ENCODE measurements around the gene FZD10. TPM values are rescaled to one million over a fixed set of nuclear protein-coding genes. Genes with fewer than 3 reads are reported as not detected.

Gene FZD10
- total and polyA plus RNA-seq, 2 of the 4 experiments (the other 2 are of a cell fraction), result not detected

- Histone ChIP-seq H3K4me2 (ENCODE audit: low read depth, low read length) (no peak overlapping the region), H3K4me3 (ENCODE audit: insufficient read depth, low read depth, low read length) (no peak overlapping the region), H3K18ac (ENCODE audit: low read depth, low read length) (no peak overlapping the region), H3K4ac (ENCODE audit: low read depth, low read length) (no peak overlapping the region), H3K56ac (ENCODE audit: extremely low read depth, insufficient read depth, low read length) (no peak overlapping the region), H4K91ac (ENCODE audit: insufficient read depth, low read depth, low read length) (no peak overlapping the region), H3K4me1 (ENCODE audit: control insufficient read depth, insufficient read depth, low read length) (no peaks in the 10 kb centered on the region), H3K27ac (ENCODE audit: insufficient read depth, low read length) (no peak overlapping the region), H3K9ac (ENCODE audit: low read depth, low read length) (no peak overlapping the region), H2BK120ac (ENCODE audit: low read depth, low read length) (no peak overlapping the region), H2BK15ac (ENCODE audit: low read depth, low read length) (no peak overlapping the region), H2BK5ac (ENCODE audit: low read depth, low read length, poor library complexity, severe bottlenecking) (no peak overlapping the region), H3K23ac (ENCODE audit: low read depth, low read length) (no peak overlapping the region), H4K8ac (ENCODE audit: low read depth in 2 of 2, low read length in 2 of 2) (no peak overlapping the region), H2AK5ac (ENCODE audit: low read depth, low read length) (no peak overlapping the region), H4K5ac (ENCODE audit: low read depth, low read length) (no peak overlapping the region), H2AK9ac (replicated peaks; ENCODE audit: low read depth, low read length, poor library complexity) (no peak overlapping the region), H2BK20ac (ENCODE audit: low read depth, low read length) (no peak overlapping the region), H3K9me3 (ENCODE audit: control insufficient read depth, insufficient read depth, low read length) (peaks cover 48% of the 10 kb centered on the region), H3K79me1 (ENCODE audit: low read depth in 1 of 2, low read length in 2 of 2) (no peaks in the 10 kb centered on the region), H3K14ac (replicated peaks; ENCODE audit: low read depth, low read length) (no peak overlapping the region), H4K20me1 (ENCODE audit: insufficient read depth, low read length) (no peaks in the 10 kb centered on the region), H3K27me3 (ENCODE audit: control insufficient read depth, insufficient read depth, low read length) (no peaks in the 10 kb centered on the region), H3K36me3 (ENCODE audit: control insufficient read depth, insufficient read depth, low read length) (no peaks in the 10 kb centered on the region), H2AFZ (replicated peaks; ENCODE audit: low read length, poor library complexity) (no peak overlapping the region), H3K9me1 (ENCODE audit: insufficient read depth, low read length) (no peaks in the 10 kb centered on the region)
- dilution Hi-C loops (cut with HindIII; ENCODE audit: low sequenced_read_pairs, unreplicated experiment), result no loop called here
- ChIA-PET CTCF (no interaction called here), POLR2A (ENCODE audit: unreplicated experiment) (no interaction called here)
- TF ChIP-seq MXI1 (IDR thresholded peaks at IDR 0.05; ENCODE audit: borderline replicate concordance, low read depth, low read length), result no peak
- TF ChIP-seq FOS (IDR thresholded peaks at IDR 0.05; ENCODE audit: low read depth, low read length), result no peak
- no peak for TF ChIP-seq RFX5 (IDR thresholded peaks at IDR 0.05; ENCODE audit: low read depth, low read length)
- no peak for TF ChIP-seq NFE2L2 (IDR thresholded peaks at IDR 0.05; ENCODE audit: low read depth, low read length)
- TF ChIP-seq CEBPB (IDR thresholded peaks at IDR 0.05; ENCODE audit: low read depth, low read length), result no peak
- in situ Hi-C loops (cut with MboI; ENCODE audit: low sequenced_read_pairs), result no loop called here
- intact Hi-C loops (cut with micrococcal nuclease), result no loop called here
- DNase-seq (no peak), ATAC-seq (ENCODE audit: low read depth) (no peak)
- no TSS peak for BruUV-seq (replicated peaks)
- WGBS, 2 experiments (ENCODE audit: extremely low coverage in 2 of 2, insufficient read length in 1 of 2), result 80% methylated on average over 2 of the region's 31 CpGs; no CpG with 5 or more reads in 1 of the 2 experiments
Measured at GRCh38 chr12:130120012-130120805, 42.1 kb upstream of the FZD10 start.

Measured in IMR-90 (cell line).